Prostate gland (tissue), 2 donors: ENCODE measurements around the gene ITM2C. TPM values are rescaled to one million over a fixed set of nuclear protein-coding genes. Genes with fewer than 3 reads are reported as not detected.

ENCODE experiments used
- DNase-seq: peaks from one replicate; pipeline ENCODE4 v3.0.0-alpha.2; 2019; ENCODE audit warnings: low spot score
- H3K27ac ChIP-seq, 2 donors: fragments of 200-600 bp; sonication (generic); 2 replicates each; pipeline ENCODE4 v1.5.1; 2017 to 2019
- H3K27me3 ChIP-seq: fragments of 200-600 bp; sonication (generic); replicated peaks from 2 replicates; pipeline ENCODE4 v1.5.1; 2019; ENCODE audit not compliant: insufficient read depth
- H3K36me3 ChIP-seq, 2 donors: fragments of 200-600 bp; sonication (generic); 1 replicate in 1 of 2; 2 replicates in 1 of 2; pipeline versions ENCODE4 v1.5.1 to v1.8.1; 2017 to 2019
- H3K4me1 ChIP-seq: fragments of 200-600 bp; sonication (generic); replicated peaks from 2 replicates; pipeline ENCODE4 v1.5.1; 2019
- H3K4me3 ChIP-seq, 2 donors: fragments of 200-600 bp; sonication (generic); 2 replicates each; pipeline ENCODE4 v1.5.1; 2017 to 2019
- H3K9me3 ChIP-seq: fragments of 200-600 bp; sonication (generic); 2 replicates; pipeline ENCODE4 v1.5.1; 2017
- POLR2A ChIP-seq: fragments of 450-650 bp; IDR thresholded peaks from one replicate; pipeline ENCODE4 v1.6.1; 2016; ENCODE audit warnings: antibody characterized with exemption, mild to moderate bottlenecking
- POLR2AphosphoS5 ChIP-seq: sonication (generic); formaldehyde crosslinking; IDR thresholded peaks from one replicate; pipeline ENCODE4 v1.6.1; 2017; ENCODE audit warnings: antibody characterized with exemption
- WGBS: methylation state at CpG from one replicate; pipeline ENCODE4 v1.1.5; 2018; 5-methylcytosine and 5-hydroxymethylcytosine counted together
- intact Hi-C: fragments of 100-400 bp; cut with DNase I; formaldehyde crosslinking; loops from one replicate; pipeline ENCODE4 v1.14.2; 2022
- total RNA-seq, 2 donors: library from RNA; depleted of rRNA; stranded (reverse); fragments of >200 nt; gene quantifications; one replicate each; pipeline ENCODE4 v1.1.0, GENCODE V29; 2016
- TF ChIP-seq, protein P1 (sequence below), 4 experiments: fragments of 200-600 bp in 2 of 4; fragments of 450-650 bp in 2 of 4; sonication (generic) in 2 of 4; IDR thresholded peaks; 1 replicate in 3 of 4; 2 replicates in 1 of 4; pipeline ENCODE4 v1.5.1; 2016 to 2019; ENCODE audit warnings: antibody characterized with exemption in 4 of 4, mild to moderate bottlenecking in 2 of 4, moderate library complexity in 2 of 4

Gene ITM2C
- total RNA-seq, 2 donors from 2014 or later = 104 to 137 TPM

DNA sequence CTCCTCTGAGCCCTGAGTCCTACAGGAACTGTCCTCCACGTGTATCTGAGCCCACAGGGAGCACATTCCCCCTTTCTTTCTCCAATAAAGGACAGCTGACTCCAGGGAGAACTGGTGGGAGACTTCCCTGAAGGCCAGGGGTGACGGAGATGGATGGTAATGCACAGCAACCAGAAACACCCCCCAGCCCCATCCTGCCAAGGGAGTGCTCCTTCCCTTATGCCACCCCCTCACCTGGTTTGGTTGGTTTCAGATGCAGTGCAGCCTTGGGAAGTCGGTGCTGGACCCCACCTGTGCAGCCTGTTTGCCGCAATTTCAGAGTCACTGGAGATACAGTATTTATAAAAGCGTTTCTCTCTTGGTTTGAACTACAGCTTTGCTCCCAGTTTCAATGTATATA is 36.3 kb downstream of the ITM2C start:
- Histone ChIP-seq H3K9me3 (no peaks in the 10 kb centered on the region), H3K4me1 (no peaks in the 10 kb centered on the region), H3K27ac (no peak overlapping the region), H3K27me3 (no peaks in the 10 kb centered on the region), H3K36me3 (no peaks in the 10 kb centered on the region), H3K4me3 (no peak overlapping the region)
- TF ChIP-seq POLR2AphosphoS5 (no peak), POLR2A (no peak)
- TF ChIP-seq, protein P1, sequence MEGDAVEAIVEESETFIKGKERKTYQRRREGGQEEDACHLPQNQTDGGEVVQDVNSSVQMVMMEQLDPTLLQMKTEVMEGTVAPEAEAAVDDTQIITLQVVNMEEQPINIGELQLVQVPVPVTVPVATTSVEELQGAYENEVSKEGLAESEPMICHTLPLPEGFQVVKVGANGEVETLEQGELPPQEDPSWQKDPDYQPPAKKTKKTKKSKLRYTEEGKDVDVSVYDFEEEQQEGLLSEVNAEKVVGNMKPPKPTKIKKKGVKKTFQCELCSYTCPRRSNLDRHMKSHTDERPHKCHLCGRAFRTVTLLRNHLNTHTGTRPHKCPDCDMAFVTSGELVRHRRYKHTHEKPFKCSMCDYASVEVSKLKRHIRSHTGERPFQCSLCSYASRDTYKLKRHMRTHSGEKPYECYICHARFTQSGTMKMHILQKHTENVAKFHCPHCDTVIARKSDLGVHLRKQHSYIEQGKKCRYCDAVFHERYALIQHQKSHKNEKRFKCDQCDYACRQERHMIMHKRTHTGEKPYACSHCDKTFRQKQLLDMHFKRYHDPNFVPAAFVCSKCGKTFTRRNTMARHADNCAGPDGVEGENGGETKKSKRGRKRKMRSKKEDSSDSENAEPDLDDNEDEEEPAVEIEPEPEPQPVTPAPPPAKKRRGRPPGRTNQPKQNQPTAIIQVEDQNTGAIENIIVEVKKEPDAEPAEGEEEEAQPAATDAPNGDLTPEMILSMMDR (IDR thresholded peaks at IDR 0.05) = no peak
- WGBS = 74% methylated on average over 5 of the region's 5 CpGs
- intact Hi-C loops = no loop called here
- DNase-seq = no peak

GRCh38 chr2:230902180-230902899 is 37.6 kb downstream of the ITM2C start:
- no peak overlapping the region for H3K27ac ChIP-seq
- no peaks in the 10 kb centered on the region for H3K4me1 ChIP-seq
- H3K9me3 ChIP-seq = no peaks in the 10 kb centered on the region
- H3K27me3 ChIP-seq = no peaks in the 10 kb centered on the region
- TF ChIP-seq POLR2A = no peak
- TF ChIP-seq, protein P1 (IDR thresholded peaks at IDR 0.05) = peak in 2 of 4 experiments; percentile 39 to 50
- H3K4me3 ChIP-seq = no peak overlapping the region
- intact Hi-C loops = loop anchor here (2.0 kb wide), 1 partner anchor 84 kb away; no protein-coding TSS in a partner anchor
- no peak for DNase-seq
- WGBS = 51% methylated on average over 8 of the region's 8 CpGs
- no peaks in the 10 kb centered on the region for H3K36me3 ChIP-seq

GRCh38 chr2:230903231-230904150 is 38.7 kb downstream of the ITM2C start:
- DNase-seq = no peak
- no peak for TF ChIP-seq POLR2A
- no peak for TF ChIP-seq POLR2AphosphoS5
- TF ChIP-seq, protein P1 (IDR thresholded peaks at IDR 0.05) = no peak

DNA sequence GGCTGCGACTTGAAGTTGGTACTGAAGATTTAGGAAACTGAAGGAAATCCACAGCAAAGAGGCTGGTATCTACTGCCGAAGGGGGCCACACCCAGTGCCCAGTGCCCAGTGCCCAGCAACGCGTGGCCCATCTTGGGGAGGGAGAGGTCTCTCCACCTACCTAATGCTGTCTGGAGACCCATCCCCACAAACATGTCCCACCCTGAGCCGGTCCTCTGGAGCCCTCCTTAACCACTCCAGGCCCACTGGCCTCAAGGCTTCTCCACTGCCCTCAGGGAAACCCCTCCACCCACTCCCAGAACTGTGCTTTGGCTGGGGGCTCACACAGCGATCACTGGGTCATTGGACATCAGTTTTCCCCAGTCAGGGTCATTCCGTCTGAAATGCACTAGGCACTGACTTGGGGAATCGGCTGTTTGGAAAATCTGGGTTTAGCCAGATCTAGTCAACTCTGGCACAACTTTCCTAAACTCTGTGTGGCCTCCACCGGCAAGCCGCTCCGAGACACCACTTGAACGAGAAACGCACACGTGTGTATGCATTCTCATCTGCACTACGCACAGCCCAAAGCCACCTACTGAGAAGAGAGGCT is 40.2 kb downstream of the ITM2C start:
- Histone ChIP-seq H3K36me3 (no peaks in the 10 kb centered on the region), H3K9me3 (no peaks in the 10 kb centered on the region), H3K27me3 (no peaks in the 10 kb centered on the region), H3K4me1 (no peaks in the 10 kb centered on the region), H3K27ac (no peak overlapping the region), H3K4me3 (no peak overlapping the region)
- DNase-seq = no peak
- 85% methylated on average over 15 of the region's 15 CpGs for WGBS
- intact Hi-C loops = no loop called here
- no peak for TF ChIP-seq POLR2AphosphoS5
- TF ChIP-seq POLR2A = no peak
- TF ChIP-seq, protein P1 (IDR thresholded peaks at IDR 0.05) = no peak

More at GRCh38 chr2:230903231-230904150, 38.7 kb downstream of the ITM2C start:
- intact Hi-C loops = loop anchor here (2.0 kb wide), 1 partner anchor 83 kb away; no protein-coding TSS in a partner anchor
- Histone ChIP-seq H3K27me3 (no peaks in the 10 kb centered on the region), H3K9me3 (no peaks in the 10 kb centered on the region), H3K36me3 (no peaks in the 10 kb centered on the region), H3K4me3 (no peak overlapping the region), H3K4me1 (no peaks in the 10 kb centered on the region), H3K27ac (no peak overlapping the region)
- WGBS = 91% methylated on average over 19 of the region's 19 CpGs
